HepG2 (cell line): Measurements from ENCODE around the gene ANG. TPM values are rescaled to one million over a fixed set of nuclear protein-coding genes. Genes with fewer than 3 reads are reported as not detected.

Source experiments
- ELF1 ChIP-seq: sonication (generic); formaldehyde crosslinking; IDR thresholded peaks from 2 replicates; pipeline ENCODE4 v1.4.0; 2020; ENCODE audit warnings: missing genetic modification reagents
- GMEB2 ChIP-seq: IDR thresholded peaks from 2 replicates; pipeline ENCODE4 v1.6.1; 2016; ENCODE audit warnings: missing biosample characterization, missing genetic modification reagents, low read depth
- IKZF4 ChIP-seq: sonication (generic); formaldehyde crosslinking; IDR thresholded peaks from 2 replicates; pipeline ENCODE4 v1.5.1; 2020; ENCODE audit warnings: borderline replicate concordance, mild to moderate bottlenecking, low read depth, missing genetic modification reagents; ENCODE audit errors: not compliant biosample characterization
- KLF9 ChIP-seq: IDR thresholded peaks from 2 replicates; pipeline ENCODE4 v1.6.1; 2016; ENCODE audit warnings: low read depth
- MED13 ChIP-seq: sonication (generic); formaldehyde crosslinking; IDR thresholded peaks from 2 replicates; pipeline ENCODE4 v1.5.0; 2020; ENCODE audit warnings: missing genetic modification reagents
- MTA3 ChIP-seq: sonication (generic); formaldehyde crosslinking; IDR thresholded peaks from 2 replicates; pipeline ENCODE4 v1.4.0; 2020; ENCODE audit warnings: missing genetic modification reagents
- PBX3 ChIP-seq: sonication (generic); formaldehyde crosslinking; IDR thresholded peaks from 2 replicates; pipeline ENCODE4 v1.8.1; 2023; ENCODE audit warnings: missing genetic modification reagents, inconsistent platforms, borderline replicate concordance
- PHF8 ChIP-seq: sonication (generic); formaldehyde crosslinking; IDR thresholded peaks from 2 replicates; pipeline ENCODE4 v1.5.0; 2020; ENCODE audit warnings: missing genetic modification reagents
- PLRG1 ChIP-seq: fragments of 450-650 bp; conservative IDR thresholded peaks from 2 replicates; pipeline ENCODE4 v1.6.1; 2016
- RFXAP ChIP-seq: sonication (generic); formaldehyde crosslinking; IDR thresholded peaks from 2 replicates; pipeline ENCODE4 v1.4.0; 2020; ENCODE audit warnings: missing genetic modification reagents, borderline replicate concordance
- SAP130 ChIP-seq: IDR thresholded peaks from 2 replicates; pipeline ENCODE4 v1.6.1; 2016; ENCODE audit warnings: low read depth
- SCMH1 ChIP-seq: sonication (generic); formaldehyde crosslinking; IDR thresholded peaks from 2 replicates; pipeline ENCODE4 v1.9.0; 2021; ENCODE audit warnings: missing genetic modification reagents, mild to moderate bottlenecking, borderline replicate concordance
- SIN3A ChIP-seq: IDR thresholded peaks from 2 replicates; pipeline ENCODE4 v1.6.1; 2011; ENCODE audit warnings: low read depth, mild to moderate bottlenecking, control low read depth, low read length, borderline replicate concordance
- SOX6 ChIP-seq, 2 experiments: fragments of 450-650 bp in 1 of 2; sonication (generic) in 1 of 2; formaldehyde crosslinking in 1 of 2; IDR thresholded peaks; 2 replicates each; pipeline versions ENCODE4 v1.4.0 to v1.6.1; 2017 to 2020; ENCODE audit warnings: antibody characterized with exemption in 1 of 2, mild to moderate bottlenecking in 1 of 2, missing genetic modification reagents in 1 of 2
- TEAD3 ChIP-seq: optimal IDR thresholded peaks from 2 replicates; pipeline ENCODE3; 2016; ENCODE audit warnings: borderline replicate concordance
- ZBTB14 ChIP-seq: sonication (generic); formaldehyde crosslinking; IDR thresholded peaks from 2 replicates; pipeline ENCODE4 v1.4.0; 2020; ENCODE audit warnings: missing genetic modification reagents
- ZC3H13 ChIP-seq: sonication (generic); formaldehyde crosslinking; IDR thresholded peaks from 2 replicates; pipeline ENCODE4 v1.8.1; 2023; ENCODE audit warnings: mild to moderate bottlenecking, missing genetic modification reagents, moderate library complexity
- ZFP41 ChIP-seq: sonication (generic); formaldehyde crosslinking; IDR thresholded peaks from 2 replicates; pipeline ENCODE4 v1.4.0; 2020; ENCODE audit warnings: mild to moderate bottlenecking, missing genetic modification reagents, borderline replicate concordance
- ZNF12 ChIP-seq: sonication (generic); formaldehyde crosslinking; IDR thresholded peaks from 2 replicates; pipeline ENCODE4 v1.5.0; 2020; ENCODE audit warnings: missing genetic modification reagents
- ZNF18 ChIP-seq: sonication (generic); formaldehyde crosslinking; IDR thresholded peaks from 2 replicates; pipeline ENCODE4 v1.8.0; 2022; ENCODE audit warnings: mild to moderate bottlenecking, missing genetic modification reagents; ENCODE audit not compliant: insufficient replicate concordance
- ZNF543 ChIP-seq: sonication (generic); formaldehyde crosslinking; IDR thresholded peaks from 2 replicates; pipeline ENCODE4 v1.4.0; 2020; ENCODE audit warnings: mild to moderate bottlenecking, missing genetic modification reagents
- ZNF605 ChIP-seq: sonication (generic); formaldehyde crosslinking; IDR thresholded peaks from 2 replicates; pipeline ENCODE4 v1.8.0; 2022; ENCODE audit warnings: mild to moderate bottlenecking, missing genetic modification reagents
- ZNF670 ChIP-seq: sonication (generic); formaldehyde crosslinking; IDR thresholded peaks from 2 replicates; pipeline ENCODE4 v1.8.0; 2022; ENCODE audit warnings: mild to moderate bottlenecking, missing genetic modification reagents, borderline replicate concordance
- ZNF7 ChIP-seq: IDR thresholded peaks from 2 replicates; pipeline ENCODE4 v1.6.1; 2016; ENCODE audit warnings: missing biosample characterization, missing genetic modification reagents
- ZNF713 ChIP-seq: sonication (generic); formaldehyde crosslinking; IDR thresholded peaks from 2 replicates; pipeline ENCODE4 v1.4.0; 2020; ENCODE audit warnings: mild to moderate bottlenecking, missing genetic modification reagents
- ZNF83 ChIP-seq: sonication (generic); formaldehyde crosslinking; IDR thresholded peaks from 2 replicates; pipeline ENCODE4 v1.4.0; 2020; ENCODE audit warnings: missing genetic modification reagents, mild to moderate bottlenecking, borderline replicate concordance
- ZSCAN9 ChIP-seq: IDR thresholded peaks from 2 replicates; pipeline ENCODE4 v1.6.1; 2016; ENCODE audit warnings: borderline replicate concordance
- polyA plus RNA-seq, 8 experiments: library from polyadenylated mRNA; depleted of rRNA in 3 of 8; stranded (reverse) in 7 of 8; unstranded in 1 of 8; fragments of >200 nt; fragmentation: Illumina TruSeq in 4 of 8; extraction: Trizol in 4 of 8; gene quantifications; 2 replicates each; pipeline versions ENCODE4 v1.2.1 to v1.2.3, GENCODE V29; 2011 to 2016; ENCODE audit warnings: low read depth in 4 of 8, missing spikeins in 1 of 8, mixed read lengths in 1 of 8; ENCODE audit not compliant: insufficient read depth in 1 of 8
- total RNA-seq, 5 experiments: library from RNA; depleted of rRNA; stranded (reverse); fragments of >200 nt; fragmentation: Illumina TruSeq; extraction: Trizol; gene quantifications; 2 replicates each; pipeline ENCODE4 v1.2.3, GENCODE V29; 2016; ENCODE audit warnings: low read depth in 1 of 5

Gene ANG
- total and polyA plus RNA-seq, 2 of the 13 experiments (the other 11 are each of a cell fraction or from before 2014, with no cell fraction given): 83.6 to 401 TPM

DNA sequence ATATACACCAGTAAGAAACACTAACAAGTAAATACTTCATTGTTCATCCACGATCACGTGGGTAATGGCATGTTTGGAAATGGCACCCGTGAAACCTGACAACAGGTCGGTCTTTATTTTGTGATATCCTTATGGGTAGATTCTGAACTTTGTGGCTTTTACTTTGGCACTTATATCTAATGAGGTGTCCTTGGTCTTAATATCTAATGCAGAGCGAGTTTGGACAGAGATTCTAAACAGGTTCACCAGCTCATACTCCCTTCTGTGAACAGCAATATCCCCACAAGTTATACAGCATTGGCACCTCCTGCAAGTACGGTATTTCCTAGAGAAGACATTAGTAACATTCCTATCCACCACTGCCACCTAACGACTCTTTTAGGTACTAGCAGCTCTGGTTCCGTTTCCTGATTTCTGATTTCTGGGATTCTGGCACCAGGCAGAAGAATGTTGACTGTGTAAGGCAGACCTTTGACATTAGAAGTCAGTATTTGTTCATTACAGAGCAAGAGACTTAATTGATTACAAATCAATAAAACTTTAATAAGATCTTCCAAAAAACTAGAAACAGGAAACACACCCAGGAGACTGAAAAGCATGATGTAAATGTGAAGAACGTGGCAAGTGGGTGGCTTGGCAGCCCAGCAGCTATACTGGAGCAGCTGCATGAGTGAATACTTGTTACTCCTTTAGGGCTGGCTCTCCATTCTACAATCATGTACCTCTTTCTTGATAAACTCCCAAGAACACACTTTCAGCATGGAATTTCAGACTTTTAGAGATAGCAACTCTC lies 2.5 kb downstream of the ANG start (continued):
- no peak for TF ChIP-seq RFXAP (CRISPR knock-in tag)
- TF ChIP-seq ZNF18 (CRISPR knock-in tag): no peak
- no peak for TF ChIP-seq ZBTB14 (CRISPR knock-in tag)
- no peak for TF ChIP-seq ZNF713 (CRISPR knock-in tag)
- TF ChIP-seq ZSCAN9: no peak
- TF ChIP-seq SIN3A: no peak
- TF ChIP-seq ZNF83: no peak
- TF ChIP-seq ZNF12 (CRISPR knock-in tag): no peak
- no peak for TF ChIP-seq PLRG1
- TF ChIP-seq MTA3 (CRISPR knock-in tag): no peak
- TF ChIP-seq PHF8 (CRISPR knock-in tag): peak; percentile 31; the same call in 1 of the 2 replicates
- TF ChIP-seq GMEB2 (CRISPR knock-in tag): no peak
- TF ChIP-seq KLF9 (CRISPR knock-in tag): no peak
- no peak for TF ChIP-seq SCMH1 (CRISPR knock-in tag)
- TF ChIP-seq MED13 (CRISPR knock-in tag): no peak
- no peak for TF ChIP-seq PBX3 (CRISPR knock-in tag)
- TF ChIP-seq TEAD3 (CRISPR knock-in tag): peak; percentile 90
- peak; percentile 72 for TF ChIP-seq SAP130 (CRISPR knock-in tag)
- TF ChIP-seq ZC3H13 (CRISPR knock-in tag): no peak
- no peak for TF ChIP-seq SOX6 (IDR thresholded peaks at IDR 0.05)
- peak; percentile 67 for TF ChIP-seq SOX6 (CRISPR knock-in tag; IDR thresholded peaks at IDR 0.05)
- no peak for TF ChIP-seq ZNF670
- no peak for TF ChIP-seq ZFP41 (CRISPR knock-in tag)
- TF ChIP-seq IKZF4 (CRISPR knock-in tag): no peak
- no peak for TF ChIP-seq ZNF543 (CRISPR knock-in tag)
- TF ChIP-seq ZNF605 (CRISPR knock-in tag): no peak
- no peak for TF ChIP-seq ZNF7 (CRISPR knock-in tag)
- TF ChIP-seq ELF1 (CRISPR knock-in tag): peak; percentile 52; the same call in 1 of the 2 replicates
